ENCODE results near the gene MUTYH. TPM values are rescaled to one million over a fixed set of nuclear protein-coding genes. Genes with fewer than 3 reads are reported as not detected.

The MUTYH gene
- total RNA-seq, 2 experiments from 2014 or later, result 52.6 to 70.1 TPM

- no peaks in the 10 kb centered on the region for H3K79me2 ChIP-seq (ENCODE audit: insufficient read depth, low read depth, low read length)
- no peak overlapping the region for H2AFZ ChIP-seq (ENCODE audit: low read length)
- no peak overlapping the region for H3K4me2 ChIP-seq (ENCODE audit: low read length)
- no peaks in the 10 kb centered on the region for H3K9me3 ChIP-seq (ENCODE audit: low read length)
- ChIA-PET POLR2A (no interaction called here), CTCF (ENCODE audit: unreplicated experiment) (no interaction called here)
- DNase-seq (ENCODE audit: low spot score), result no peak
- intact Hi-C loops (cut with micrococcal nuclease; ENCODE audit: unreplicated experiment), result no loop called here
- no peak for TF ChIP-seq EZH2phosphoT487 (IDR thresholded peaks at IDR 0.05; ENCODE audit: borderline replicate concordance, low read depth, low read length)
- TF ChIP-seq CTCF (conservative IDR thresholded peaks at IDR 0.05; ENCODE audit: low read length), result no peak
- no peaks in the 10 kb centered on the region for H3K9me2 ChIP-seq (ENCODE audit: insufficient read depth, low read length)
- no TSS peak for BruUV-seq (replicated peaks)
- no peak overlapping the region for H3K4me3 ChIP-seq (ENCODE audit: low read depth, low read length, poor library complexity, severe bottlenecking)
- peaks cover 12% of the 10 kb centered on the region for H3K4me1 ChIP-seq (ENCODE audit: insufficient read depth, low read length, poor library complexity, severe bottlenecking)
- no peaks in the 10 kb centered on the region for H3K36me3 ChIP-seq (ENCODE audit: insufficient read depth, low read length)
- no peaks in the 10 kb centered on the region for H4K20me1 ChIP-seq (ENCODE audit: insufficient read depth, low read length)
- H3K27ac ChIP-seq (ENCODE audit: low read depth, low read length, poor library complexity, severe bottlenecking), result no peak overlapping the region
Measured at GRCh38 chr1:45379524-45379923, 39.3 kb upstream of the MUTYH start.

DNA sequence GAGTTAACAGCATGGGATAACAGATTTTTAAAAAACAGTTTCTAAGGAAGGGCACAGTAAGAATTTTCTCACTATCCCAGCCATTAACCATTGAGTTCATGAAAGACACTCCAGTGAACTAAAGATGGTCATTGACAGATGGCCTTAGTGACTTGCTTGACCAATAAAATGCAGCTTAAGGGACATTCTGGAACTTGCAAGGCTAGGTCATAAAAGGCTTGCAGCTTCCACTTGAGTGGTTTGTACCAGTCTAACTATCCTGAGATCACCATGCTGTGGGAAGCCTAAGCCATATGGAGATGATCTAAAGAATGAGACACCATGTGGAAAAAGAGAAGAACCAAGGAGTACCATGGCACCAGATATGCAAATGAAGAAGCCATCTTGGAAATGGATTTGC, 37.9 kb upstream of the MUTYH start:
- Histone ChIP-seq H3K4me3 (ENCODE audit: low read depth, low read length, poor library complexity, severe bottlenecking) (no peak overlapping the region), H3K4me1 (ENCODE audit: insufficient read depth, low read length, poor library complexity, severe bottlenecking) (peaks cover 24% of the 10 kb centered on the region), H3K27ac (ENCODE audit: low read depth, low read length, poor library complexity, severe bottlenecking) (no peak overlapping the region), H4K20me1 (ENCODE audit: insufficient read depth, low read length) (no peaks in the 10 kb centered on the region), H3K9me3 (ENCODE audit: low read length) (no peaks in the 10 kb centered on the region), H2AFZ (ENCODE audit: low read length) (no peak overlapping the region), H3K36me3 (ENCODE audit: insufficient read depth, low read length) (no peaks in the 10 kb centered on the region), H3K79me2 (ENCODE audit: insufficient read depth, low read depth, low read length) (no peaks in the 10 kb centered on the region), H3K4me2 (ENCODE audit: low read length) (no peak overlapping the region), H3K9me2 (ENCODE audit: insufficient read depth, low read length) (no peaks in the 10 kb centered on the region)
- DNase-seq (ENCODE audit: low spot score), result no peak
- no TSS peak for BruUV-seq (replicated peaks)
- intact Hi-C loops (cut with micrococcal nuclease; ENCODE audit: unreplicated experiment), result no loop called here
- ChIA-PET POLR2A (interaction anchor here (0.6 kb wide), 1 partner anchor 391 kb away, joined by 4 read pairs; no protein-coding TSS in a partner anchor), CTCF (ENCODE audit: unreplicated experiment) (no interaction called here)
- no peak for TF ChIP-seq CTCF (conservative IDR thresholded peaks at IDR 0.05; ENCODE audit: low read length)
- no peak for TF ChIP-seq EZH2phosphoT487 (IDR thresholded peaks at IDR 0.05; ENCODE audit: borderline replicate concordance, low read depth, low read length)

- intact Hi-C loops (cut with micrococcal nuclease; ENCODE audit: unreplicated experiment), result no loop called here
- Histone ChIP-seq H2AFZ (ENCODE audit: low read length) (no peak overlapping the region), H3K4me2 (ENCODE audit: low read length) (no peak overlapping the region), H3K79me2 (ENCODE audit: insufficient read depth, low read depth, low read length) (no peaks in the 10 kb centered on the region), H4K20me1 (ENCODE audit: insufficient read depth, low read length) (no peaks in the 10 kb centered on the region), H3K4me1 (ENCODE audit: insufficient read depth, low read length, poor library complexity, severe bottlenecking) (peaks cover 37% of the 10 kb centered on the region), H3K4me3 (ENCODE audit: low read depth, low read length, poor library complexity, severe bottlenecking) (no peak overlapping the region), H3K36me3 (ENCODE audit: insufficient read depth, low read length) (no peaks in the 10 kb centered on the region), H3K27ac (ENCODE audit: low read depth, low read length, poor library complexity, severe bottlenecking) (no peak overlapping the region), H3K9me2 (ENCODE audit: insufficient read depth, low read length) (no peaks in the 10 kb centered on the region), H3K9me3 (ENCODE audit: low read length) (no peaks in the 10 kb centered on the region)
- peak; percentile 23 for DNase-seq (ENCODE audit: low spot score)
- ChIA-PET POLR2A (interaction anchor here (0.6 kb wide), 1 partner anchor 207 kb away, joined by 3 read pairs; no protein-coding TSS in a partner anchor), CTCF (ENCODE audit: unreplicated experiment) (no interaction called here)
- no TSS peak for BruUV-seq (replicated peaks)
- TF ChIP-seq EZH2phosphoT487 (IDR thresholded peaks at IDR 0.05; ENCODE audit: borderline replicate concordance, low read depth, low read length), result no peak
- TF ChIP-seq CTCF (conservative IDR thresholded peaks at IDR 0.05; ENCODE audit: low read length), result peak; percentile 63
Measured at GRCh38 chr1:45375104-45376090, 35.2 kb upstream of the MUTYH start.
